IgD-negative memory B cell (primary cell): ENCODE results near the gene AQP1. TPM values are rescaled to one million over a fixed set of nuclear protein-coding genes. Genes with fewer than 3 reads are reported as not detected.

Experiments used
- H3K27ac Mint-ChIP-seq, 3 donors: one replicate each; pipeline ENCODE4 v1.8.0; 2020 to 2022; ENCODE audit warnings: mild to moderate bottlenecking in 3 of 3, mixed read lengths in 3 of 3, moderate library complexity in 1 of 3
- H3K27me3 Mint-ChIP-seq: one replicate; pipeline ENCODE4 v1.8.0; 2021; ENCODE audit warnings: mixed read lengths
- H3K36me3 Mint-ChIP-seq: one replicate; pipeline ENCODE4 v1.8.0; 2020; ENCODE audit warnings: mild to moderate bottlenecking, mixed read lengths
- H3K4me1 Mint-ChIP-seq, 3 donors: one replicate each; pipeline ENCODE4 v1.8.0; 2020 to 2022; ENCODE audit warnings: mixed read lengths in 3 of 3, mild to moderate bottlenecking in 1 of 3
- H3K4me3 Mint-ChIP-seq, 4 donors: one replicate each; pipeline ENCODE4 v1.8.0; 2020 to 2022; ENCODE audit warnings: mild to moderate bottlenecking in 4 of 4, mixed read lengths in 4 of 4, moderate library complexity in 3 of 4
- H3K9me3 Mint-ChIP-seq, 3 donors: one replicate each; pipeline ENCODE4 v1.8.0; 2020 to 2021; ENCODE audit warnings: mixed read lengths in 3 of 3, mild to moderate bottlenecking in 1 of 3
- polyA plus RNA-seq: library from polyadenylated mRNA; unstranded; fragments of 300-500 nt; fragmentation: Illumina TruSeq; gene quantifications from one replicate; pipeline ENCODE4 v1.2.3, GENCODE V29; 2021

Gene AQP1
- polyA plus RNA-seq, 1 donor from 2014 or later, result not detected

DNA sequence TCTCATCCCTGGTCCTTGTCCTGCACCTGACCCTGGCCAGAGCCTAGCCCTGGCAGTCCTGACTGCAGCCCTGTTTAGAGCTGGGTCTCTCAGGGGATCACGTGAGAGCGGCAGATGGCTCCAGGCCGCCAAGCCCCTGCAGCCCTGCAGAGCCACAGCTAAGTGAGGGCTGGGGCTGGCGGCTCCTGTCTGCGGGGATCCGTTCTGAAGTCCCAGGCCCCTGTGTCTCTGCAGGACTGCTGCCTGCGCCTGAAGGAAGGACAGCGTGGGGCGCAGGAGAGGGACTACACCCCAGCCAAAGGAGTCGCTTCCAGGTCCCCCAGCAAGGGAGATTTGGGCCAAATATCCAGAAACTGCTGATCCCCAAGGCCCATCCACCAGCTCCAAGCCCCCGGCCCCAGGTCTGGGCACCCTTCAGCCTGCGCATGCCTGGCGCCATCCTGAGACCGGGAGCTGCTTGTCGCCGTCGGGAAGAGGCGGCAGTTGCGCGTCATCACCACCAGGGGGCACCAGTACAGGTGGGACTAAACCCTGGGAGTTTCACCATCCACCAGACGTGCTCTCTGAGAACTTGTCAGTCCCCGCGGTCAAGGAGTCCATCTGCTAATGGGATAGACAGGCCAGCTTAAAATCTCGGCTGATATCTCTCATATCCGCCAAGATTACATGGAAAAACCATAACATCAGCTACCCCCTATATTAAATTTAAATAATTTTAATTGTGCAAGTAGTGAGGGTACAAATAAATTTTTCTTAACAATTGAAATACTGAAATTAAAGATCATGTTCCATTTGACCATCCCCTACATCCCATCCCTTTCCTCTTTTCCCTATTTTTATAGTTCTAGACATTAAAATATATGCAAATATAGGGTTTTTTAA lies 27.0 kb downstream of the AQP1 start:
- Mint-ChIP-seq H3K4me1 (no peaks in the 10 kb centered on the region), H3K9me3 (peaks cover 0 to 3% (median 1%) of the 10 kb centered on the region in 3 donors), H3K36me3 (no peaks in the 10 kb centered on the region), H3K4me3 (no peak overlapping the region), H3K27ac (no peak overlapping the region), H3K27me3 (peaks cover 12% of the 10 kb centered on the region)

GRCh38 chr7:30941582-30942323 lies 30.1 kb downstream of the AQP1 start:
- Mint-ChIP-seq H3K4me1 (no peaks in the 10 kb centered on the region), H3K36me3 (no peaks in the 10 kb centered on the region), H3K4me3 (no peak overlapping the region), H3K27ac (no peak overlapping the region), H3K9me3 (peaks cover 3 to 13% (median 10%) of the 10 kb centered on the region in 3 donors), H3K27me3 (peaks cover 9% of the 10 kb centered on the region)

DNA sequence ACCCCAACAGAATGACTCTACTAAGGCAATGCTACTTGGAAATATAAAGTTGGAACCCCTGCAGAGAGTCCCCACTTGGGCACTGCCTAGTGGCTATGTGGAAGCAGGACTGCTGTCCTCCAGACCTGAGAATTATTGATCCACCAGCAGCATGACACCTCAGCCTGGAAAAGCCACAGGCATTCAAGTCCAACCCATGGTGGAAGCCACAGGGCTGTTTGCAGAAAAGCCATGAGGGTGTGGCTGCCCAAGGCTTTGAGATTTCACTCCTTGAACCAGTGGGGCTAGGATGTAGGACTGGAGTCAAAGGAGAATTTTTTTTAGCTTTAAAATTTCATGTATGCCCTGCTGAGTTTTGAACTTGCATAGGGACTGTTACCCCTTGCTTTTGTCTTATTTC lies 38.5 kb downstream of the AQP1 start:
- Mint-ChIP-seq H3K4me1 (no peaks in the 10 kb centered on the region), H3K27me3 (peaks cover 2% of the 10 kb centered on the region), H3K27ac (no peak overlapping the region), H3K36me3 (no peaks in the 10 kb centered on the region), H3K4me3 (no peak overlapping the region), H3K9me3 (peaks cover 8 to 19% (median 10%) of the 10 kb centered on the region in 3 donors)

DNA sequence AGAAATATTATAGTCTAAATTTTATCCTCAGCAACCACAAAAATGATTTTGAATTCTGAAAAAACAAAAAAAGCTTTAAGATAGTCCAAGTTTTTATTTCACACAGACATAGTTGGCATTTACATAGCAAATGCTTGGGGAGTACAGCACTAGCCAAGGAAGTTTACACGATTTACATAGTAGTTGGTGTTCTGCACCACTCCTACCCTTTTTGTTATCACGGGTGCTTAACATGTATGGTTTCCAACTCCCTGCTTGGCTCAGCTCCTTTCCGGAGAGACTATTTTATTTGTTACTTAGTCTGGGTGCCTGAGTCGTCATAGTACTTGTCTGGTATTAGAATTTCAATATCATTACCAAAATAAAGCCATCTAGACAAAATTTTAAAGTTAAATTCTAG lies 43.3 kb downstream of the AQP1 start:
- H3K4me3 Mint-ChIP-seq, result no peak overlapping the region
- H3K4me1 Mint-ChIP-seq, result no peaks in the 10 kb centered on the region
- H3K36me3 Mint-ChIP-seq, result no peaks in the 10 kb centered on the region
- peaks cover 3 to 16% (median 10%) of the 10 kb centered on the region in 3 donors for H3K9me3 Mint-ChIP-seq
- H3K27ac Mint-ChIP-seq, result no peak overlapping the region
- peaks cover 2% of the 10 kb centered on the region for H3K27me3 Mint-ChIP-seq

DNA sequence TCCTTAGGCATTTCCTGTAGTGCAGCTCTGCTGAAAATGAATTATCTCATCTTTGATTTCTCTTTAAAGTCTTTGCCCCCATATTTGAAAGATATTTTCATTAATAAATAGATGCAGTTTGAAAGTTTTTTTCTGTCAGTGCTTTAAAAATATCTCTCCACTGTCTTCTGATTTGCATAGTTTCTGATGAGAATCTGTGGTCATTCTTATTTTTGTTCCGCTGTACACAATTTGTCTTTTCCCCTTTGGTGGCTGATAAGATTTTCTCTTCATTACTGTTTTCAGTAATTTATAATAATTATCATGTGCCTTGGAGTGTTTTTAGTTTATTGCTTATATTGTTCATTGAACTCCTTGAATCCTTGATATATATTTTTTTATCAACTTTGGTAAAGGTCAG lies 45.1 kb downstream of the AQP1 start:
- Mint-ChIP-seq H3K36me3 (no peaks in the 10 kb centered on the region), H3K4me3 (no peak overlapping the region), H3K27me3 (peaks cover 2% of the 10 kb centered on the region), H3K27ac (no peak overlapping the region), H3K4me1 (no peaks in the 10 kb centered on the region), H3K9me3 (peaks cover 6 to 14% (median 7%) of the 10 kb centered on the region in 3 donors)

- no peak within 1 kb of the TSS for H3K27ac Mint-ChIP-seq
- H3K27me3 Mint-ChIP-seq, result peaks cover 4% of the 10 kb centered on the region
- peaks cover 0 to 6% (median under 1%) of the 10 kb centered on the region in 3 donors for H3K4me1 Mint-ChIP-seq
- H3K4me3 Mint-ChIP-seq, result peak within 1 kb of the TSS in 1 of 4 donors; percentile 49
- H3K36me3 Mint-ChIP-seq, result no peaks in the 10 kb centered on the region
- peaks cover 0 to 5% (median 2%) of the 10 kb centered on the region in 3 donors for H3K9me3 Mint-ChIP-seq
These were observed 52.2 kb downstream of the AQP1 start, which contains the start of gene GHRHR for GRCh38 chr7:30963842-30964241. Gene GHRHR, plus strand, starts transcription at chr7:30963953. Its CDS starts 116 bp downstream, at chr7:30964069.

GRCh38 chr7:30965372-30965771 lies 53.7 kb downstream of the AQP1 start:
- H3K27me3 Mint-ChIP-seq, result peaks cover 4% of the 10 kb centered on the region
- peak overlapping the region in 1 of 4 donors; percentile 57 for H3K4me3 Mint-ChIP-seq
- no peaks in the 10 kb centered on the region for H3K36me3 Mint-ChIP-seq
- H3K27ac Mint-ChIP-seq, result no peak overlapping the region
- peaks cover 0 to 5% (median 2%) of the 10 kb centered on the region in 3 donors for H3K9me3 Mint-ChIP-seq
- H3K4me1 Mint-ChIP-seq, result peaks cover 0 to 12% (median 6%) of the 10 kb centered on the region in 3 donors

- peaks cover 0 to 12% (median 9%) of the 10 kb centered on the region in 3 donors for H3K4me1 Mint-ChIP-seq
- H3K27me3 Mint-ChIP-seq, result peaks cover 4% of the 10 kb centered on the region
- peaks cover 0 to 5% (median 2%) of the 10 kb centered on the region in 3 donors for H3K9me3 Mint-ChIP-seq
- H3K36me3 Mint-ChIP-seq, result no peaks in the 10 kb centered on the region
- peak overlapping the region in 1 of 4 donors; percentile 57 for H3K4me3 Mint-ChIP-seq
- no peak overlapping the region for H3K27ac Mint-ChIP-seq
These were observed 54.2 kb downstream of the AQP1 start for GRCh38 chr7:30965883-30966282.

- no peak overlapping the region for H3K4me3 Mint-ChIP-seq
- peaks cover 0 to 2% (median 2%) of the 10 kb centered on the region in 3 donors for H3K9me3 Mint-ChIP-seq
- H3K36me3 Mint-ChIP-seq, result no peaks in the 10 kb centered on the region
- H3K27me3 Mint-ChIP-seq, result peaks cover 3% of the 10 kb centered on the region
- peaks cover 5 to 19% (median 14%) of the 10 kb centered on the region in 3 donors for H3K4me1 Mint-ChIP-seq
- H3K27ac Mint-ChIP-seq, result peak overlapping the region in 1 of 3 donors; percentile 40
These were observed 56.6 kb downstream of the AQP1 start for GRCh38 chr7:30968294-30968693.

DNA sequence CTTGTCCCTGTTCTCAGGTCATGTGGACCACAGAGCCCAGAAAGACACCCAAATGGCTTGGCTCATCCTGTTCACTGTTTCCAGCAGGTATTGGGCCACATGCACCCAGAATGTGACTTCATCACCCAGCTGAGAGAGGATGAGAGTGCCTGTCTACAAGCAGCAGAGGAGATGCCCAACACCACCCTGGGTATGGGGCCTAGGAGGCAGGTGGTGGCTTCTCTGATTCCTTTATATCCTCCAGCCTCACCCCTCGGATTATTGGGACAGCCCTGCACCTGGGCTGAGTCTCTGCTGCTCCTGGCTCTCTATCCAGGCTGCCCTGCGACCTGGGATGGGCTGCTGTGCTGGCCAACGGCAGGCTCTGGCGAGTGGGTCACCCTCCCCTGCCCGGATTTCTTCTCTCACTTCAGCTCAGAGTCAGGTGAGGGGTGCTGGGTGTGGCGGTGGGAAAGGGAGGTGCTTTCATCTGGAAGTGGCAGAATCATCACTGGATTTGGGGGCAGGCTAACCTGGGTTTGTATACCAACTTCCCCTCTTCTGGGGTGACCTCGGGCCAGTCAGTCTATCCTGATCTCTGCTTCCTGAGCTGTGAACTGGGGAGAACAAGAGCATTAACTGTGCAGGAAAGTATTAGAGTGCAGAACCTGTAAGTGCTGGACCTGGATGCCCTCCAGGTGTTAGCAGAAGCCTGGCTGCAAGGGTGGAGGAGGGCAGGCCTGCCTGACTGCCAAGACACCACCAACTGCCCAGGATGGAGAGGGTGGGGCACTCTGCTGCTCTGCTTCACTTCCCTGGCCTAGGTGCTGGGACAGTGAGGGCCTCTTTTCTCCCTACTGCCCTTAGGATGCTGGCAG lies 57.3 kb downstream of the AQP1 start:
- H3K4me3 Mint-ChIP-seq, result peak overlapping the region in 1 of 4 donors; percentile 50
- peaks cover 3% of the 10 kb centered on the region for H3K27me3 Mint-ChIP-seq
- peak overlapping the region in 1 of 3 donors; percentile 40 for H3K27ac Mint-ChIP-seq
- peaks cover 5 to 19% (median 14%) of the 10 kb centered on the region in 3 donors for H3K4me1 Mint-ChIP-seq
- peaks cover 0 to 2% (median 2%) of the 10 kb centered on the region in 3 donors for H3K9me3 Mint-ChIP-seq
- H3K36me3 Mint-ChIP-seq, result no peaks in the 10 kb centered on the region

DNA sequence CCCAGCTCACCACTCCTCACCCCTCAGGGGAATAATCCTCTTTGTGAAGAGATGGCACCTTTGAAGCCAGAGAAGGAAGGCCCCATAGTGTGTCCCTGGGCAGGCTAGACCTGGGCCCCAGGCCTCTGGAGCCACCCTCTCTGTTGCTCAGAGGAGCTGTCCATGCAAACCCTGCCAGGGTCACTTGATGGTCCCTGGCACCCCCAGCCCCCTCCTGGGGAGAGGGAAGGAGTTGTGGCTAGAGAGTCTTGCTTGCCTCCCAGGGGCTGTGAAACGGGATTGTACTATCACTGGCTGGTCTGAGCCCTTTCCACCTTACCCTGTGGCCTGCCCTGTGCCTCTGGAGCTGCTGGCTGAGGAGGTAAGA lies 57.9 kb downstream of the AQP1 start:
- H3K36me3 Mint-ChIP-seq, result no peaks in the 10 kb centered on the region
- H3K4me1 Mint-ChIP-seq, result peaks cover 5 to 19% (median 14%) of the 10 kb centered on the region in 3 donors
- peak overlapping the region in 1 of 4 donors; percentile 28 for H3K4me3 Mint-ChIP-seq
- H3K27me3 Mint-ChIP-seq, result peaks cover 3% of the 10 kb centered on the region
- H3K27ac Mint-ChIP-seq, result no peak overlapping the region
- peaks cover 0 to 2% (median 2%) of the 10 kb centered on the region in 3 donors for H3K9me3 Mint-ChIP-seq

GRCh38 chr7:30970074-30970473 lies 58.4 kb downstream of the AQP1 start:
- no peak overlapping the region for H3K4me3 Mint-ChIP-seq
- peaks cover 2% of the 10 kb centered on the region for H3K27me3 Mint-ChIP-seq
- H3K36me3 Mint-ChIP-seq, result no peaks in the 10 kb centered on the region
- peaks cover 5 to 21% (median 14%) of the 10 kb centered on the region in 3 donors for H3K4me1 Mint-ChIP-seq
- peaks cover 0 to 2% (median 2%) of the 10 kb centered on the region in 3 donors for H3K9me3 Mint-ChIP-seq
- no peak overlapping the region for H3K27ac Mint-ChIP-seq

DNA sequence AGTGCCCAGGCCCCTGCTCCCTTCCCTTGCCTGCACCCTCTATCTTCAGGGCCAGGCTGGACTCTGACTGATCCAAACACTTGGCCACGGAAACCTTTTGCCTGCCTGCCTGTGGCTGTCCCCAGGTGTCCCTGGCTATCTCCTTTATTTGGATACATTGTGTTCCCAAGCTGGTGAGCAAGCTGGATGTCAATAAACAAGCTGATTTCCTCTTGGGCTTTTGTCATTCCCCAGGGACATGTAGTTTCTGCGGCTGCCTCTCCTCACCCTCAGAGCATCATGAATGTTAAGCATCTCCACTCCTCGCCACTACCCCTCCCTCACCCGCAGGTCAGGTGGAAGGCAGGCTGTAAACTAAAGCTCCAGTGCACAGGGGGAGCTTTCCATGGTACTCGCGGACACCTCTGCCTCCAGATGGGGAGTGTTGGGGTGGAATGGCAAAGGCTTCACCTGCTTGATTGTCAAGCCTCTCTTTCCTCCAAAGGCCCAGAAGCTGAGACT lies 59.0 kb downstream of the AQP1 start:
- peaks cover 0 to 2% (median 2%) of the 10 kb centered on the region in 3 donors for H3K9me3 Mint-ChIP-seq
- peaks cover 5 to 21% (median 14%) of the 10 kb centered on the region in 3 donors for H3K4me1 Mint-ChIP-seq
- no peak overlapping the region for H3K27ac Mint-ChIP-seq
- H3K36me3 Mint-ChIP-seq, result no peaks in the 10 kb centered on the region
- peaks cover 2% of the 10 kb centered on the region for H3K27me3 Mint-ChIP-seq
- H3K4me3 Mint-ChIP-seq, result no peak overlapping the region

- Mint-ChIP-seq H3K27ac (peak overlapping the region in 1 of 3 donors; percentile 17), H3K36me3 (no peaks in the 10 kb centered on the region), H3K4me3 (no peak overlapping the region), H3K4me1 (peaks cover 5 to 21% (median 14%) of the 10 kb centered on the region in 3 donors), H3K27me3 (peaks cover 6% of the 10 kb centered on the region), H3K9me3 (peaks cover 0 to 2% (median 2%) of the 10 kb centered on the region in 3 donors)
These were observed 59.8 kb downstream of the AQP1 start for GRCh38 chr7:30971440-30971839.
